GM19328 (cell line): ENCODE results near the gene FAM83B.
"Not testable (repeated sequence)": the region's sequence is repeated elsewhere in the genome, so short reads cannot be mapped to it uniquely, and the experiment has no call there.

Experiments
- ATAC-seq: cut with Tn5 transposase; IDR thresholded peaks from one replicate; pipeline ENCODE4 v1.9.1; 2021; ENCODE audit warnings: mild to moderate bottlenecking, moderate library complexity; ENCODE audit not compliant: unreplicated experiment

Gene FAM83B

GRCh38 chr6:54896302-54896701 is 49.7 kb downstream of the FAM83B start:
- no peak for ATAC-seq

GRCh38 chr6:54897462-54898189 is 51.1 kb downstream of the FAM83B start:
- ATAC-seq, result no peak

- no peak for ATAC-seq
These were observed 52.2 kb downstream of the FAM83B start for GRCh38 chr6:54898767-54899166.

DNA sequence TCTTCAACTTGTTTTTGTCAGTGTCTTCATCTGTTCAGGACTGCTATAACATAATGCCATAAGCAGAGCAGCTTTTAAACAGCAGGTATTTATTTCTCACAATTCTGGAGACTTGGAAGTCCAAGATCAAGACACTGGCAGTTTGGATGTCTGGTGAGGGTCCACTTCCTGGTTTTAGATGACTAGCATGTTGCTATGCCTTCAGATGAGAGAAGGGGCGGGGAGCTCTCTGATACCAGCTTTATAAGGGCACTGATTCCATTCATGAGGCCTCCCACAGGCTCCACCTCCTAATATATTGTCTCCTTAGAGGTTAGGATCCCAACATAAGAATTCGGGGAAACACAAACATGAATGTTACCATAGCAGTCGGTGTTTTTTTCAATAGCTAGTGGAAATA is 52.9 kb downstream of the FAM83B start:
- no peak for ATAC-seq

GRCh38 chr6:54899986-54900385 is 53.4 kb downstream of the FAM83B start:
- ATAC-seq, result no peak

- ATAC-seq, result no peak
These were observed 54.1 kb downstream of the FAM83B start for GRCh38 chr6:54900666-54901065.

DNA sequence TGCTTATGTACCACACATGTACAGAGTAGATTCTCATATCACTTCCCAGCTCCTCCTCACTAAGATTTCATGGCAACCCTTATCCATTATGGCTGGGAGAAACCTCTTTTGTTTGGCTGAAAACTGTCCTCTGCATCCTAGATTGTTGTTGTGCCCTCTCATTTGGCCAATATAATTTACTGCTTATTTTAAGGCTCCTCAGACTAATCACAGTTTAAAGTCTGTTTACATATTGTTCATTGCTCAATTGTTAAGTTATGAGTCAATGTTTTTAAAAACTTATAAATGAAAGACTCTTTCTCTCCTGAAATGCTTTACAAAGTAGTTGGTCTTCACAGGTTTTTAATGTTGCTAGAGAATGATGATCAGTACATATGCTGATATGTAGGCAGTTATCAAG is 57.3 kb downstream of the FAM83B start:
- no peak for ATAC-seq

DNA sequence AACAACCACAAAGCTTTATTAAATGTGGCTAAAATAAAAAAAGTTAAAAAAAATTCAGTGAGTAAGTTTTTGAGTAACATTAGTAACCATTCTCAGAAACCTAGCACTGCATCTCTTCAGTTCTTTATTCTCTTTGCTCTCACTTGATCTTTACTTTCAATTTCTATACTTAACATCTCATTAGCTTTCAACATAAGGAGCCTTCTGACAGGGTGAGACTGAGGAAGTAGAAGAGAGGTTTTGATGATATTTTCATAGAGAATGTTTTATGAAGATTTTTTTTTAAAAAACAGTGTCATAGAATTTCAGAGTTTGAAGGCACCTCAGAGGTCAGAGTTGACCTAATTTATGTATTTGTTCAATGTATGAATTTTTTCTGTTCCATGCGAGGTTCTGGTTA is 60.8 kb downstream of the FAM83B start:
- no peak for ATAC-seq

DNA sequence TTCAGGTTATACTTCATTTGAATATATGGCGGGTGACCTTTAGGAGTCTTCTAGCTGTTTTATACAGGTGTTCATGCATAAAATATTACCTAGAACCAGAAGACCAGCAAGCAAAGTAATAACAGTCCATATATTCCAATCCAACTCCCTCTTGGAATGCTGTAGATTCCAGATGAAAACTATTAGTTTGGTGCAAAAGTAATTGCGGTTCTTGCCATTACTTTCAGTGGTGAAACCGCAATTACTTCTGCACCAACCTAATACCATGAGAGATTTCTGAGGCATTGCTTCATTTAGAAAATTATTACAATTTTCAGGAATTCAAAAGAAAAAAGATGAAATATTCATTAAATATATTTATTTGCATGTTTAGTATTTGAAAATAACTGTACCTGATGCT is 62.6 kb downstream of the FAM83B start:
- ATAC-seq, result no peak

DNA sequence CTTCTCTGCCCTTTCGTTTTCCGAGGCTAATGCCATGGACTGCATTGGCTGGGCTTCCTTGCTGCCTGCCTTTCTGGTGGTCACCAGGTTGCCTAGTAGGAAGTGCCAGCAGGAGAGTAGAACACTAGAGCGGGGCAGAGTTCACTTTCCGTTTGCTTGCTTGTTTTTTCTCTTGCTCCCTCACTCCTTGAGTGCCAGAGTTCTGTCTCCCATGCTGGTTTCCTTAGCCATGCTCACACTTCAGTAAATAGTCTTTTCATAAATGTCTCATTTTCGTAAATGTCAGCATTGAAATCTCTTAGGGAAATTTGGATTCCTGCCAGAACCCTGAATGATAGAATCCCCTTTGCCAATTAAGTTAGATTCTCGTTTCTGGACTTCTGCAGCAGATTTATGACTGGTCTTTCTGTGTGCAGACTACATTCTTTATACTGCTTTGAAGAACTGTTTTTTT is 63.9 kb downstream of the FAM83B start:
- no peak for ATAC-seq

- no peak for ATAC-seq
These were observed 64.3 kb downstream of the FAM83B start for GRCh38 chr6:54910921-54911320.

DNA sequence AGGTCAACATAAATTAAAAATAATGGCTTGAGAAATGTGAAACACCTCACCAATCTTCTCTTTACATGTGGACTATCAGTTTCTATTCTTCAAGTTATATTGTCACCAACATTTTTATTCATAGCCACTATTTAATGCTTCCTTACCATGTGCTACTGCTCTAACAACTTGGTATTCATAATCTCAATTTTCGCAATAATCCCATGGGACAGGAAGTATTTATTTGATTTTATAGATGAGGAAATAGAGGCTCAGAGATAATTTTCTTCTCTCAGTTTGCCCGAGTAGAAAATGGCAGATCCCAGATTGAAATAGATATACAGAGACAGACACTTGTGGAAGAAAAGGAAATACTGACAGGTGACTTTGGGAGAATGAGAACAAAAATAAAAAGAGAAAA is 66.6 kb downstream of the FAM83B start:
- ATAC-seq, result no peak

- ATAC-seq, result no peak
These were observed 70.3 kb downstream of the FAM83B start for GRCh38 chr6:54916858-54917257.

GRCh38 chr6:54920628-54921027 is 74.1 kb downstream of the FAM83B start:
- ATAC-seq, result no peak

DNA sequence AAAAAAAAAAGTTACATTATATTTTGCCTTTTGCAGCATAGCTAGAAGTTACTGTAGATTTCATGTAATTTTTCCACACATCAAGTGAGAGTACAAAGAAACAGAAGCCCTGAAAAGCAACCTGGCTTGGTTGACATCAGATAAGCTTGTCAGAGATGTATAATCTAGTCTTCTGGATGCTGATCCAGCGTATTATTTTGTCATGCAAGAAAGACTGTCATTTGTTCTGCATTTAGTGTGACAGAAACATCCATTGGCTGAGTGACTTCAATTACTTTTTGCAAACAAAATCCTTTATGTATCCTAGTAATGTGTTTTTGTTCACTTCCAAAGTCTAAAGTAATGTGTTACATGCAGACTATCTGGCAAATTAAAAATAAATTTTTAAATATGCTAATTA is 75.3 kb downstream of the FAM83B start:
- no peak for ATAC-seq

- ATAC-seq, result no peak
These were observed 82.8 kb downstream of the FAM83B start for GRCh38 chr6:54929245-54929909.

DNA sequence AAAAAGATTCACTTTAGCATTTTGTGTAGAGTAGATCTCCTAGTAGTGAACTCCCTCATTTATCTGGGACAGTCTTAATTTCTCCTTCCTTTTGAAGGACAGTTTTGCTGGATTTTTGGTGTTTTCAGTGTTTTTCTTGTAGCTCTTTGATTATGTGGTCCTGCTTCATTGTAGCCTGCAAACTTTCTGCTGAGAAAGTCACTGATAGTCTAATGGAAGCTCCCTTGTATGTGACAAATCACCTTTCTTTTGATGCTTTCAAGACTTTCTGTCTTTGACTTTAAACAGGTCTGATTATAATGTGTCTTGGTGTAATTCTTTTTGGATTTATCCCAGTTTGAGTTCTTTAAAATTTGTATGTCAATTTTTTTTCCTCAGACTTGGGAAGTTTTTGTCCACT is 86.1 kb downstream of the FAM83B start:
- ATAC-seq, result no peak

GRCh38 chr6:54935739-54936138 is 89.2 kb downstream of the FAM83B start:
- no peak for ATAC-seq

GRCh38 chr6:54937371-54937770 is 90.8 kb downstream of the FAM83B start:
- no peak for ATAC-seq

DNA sequence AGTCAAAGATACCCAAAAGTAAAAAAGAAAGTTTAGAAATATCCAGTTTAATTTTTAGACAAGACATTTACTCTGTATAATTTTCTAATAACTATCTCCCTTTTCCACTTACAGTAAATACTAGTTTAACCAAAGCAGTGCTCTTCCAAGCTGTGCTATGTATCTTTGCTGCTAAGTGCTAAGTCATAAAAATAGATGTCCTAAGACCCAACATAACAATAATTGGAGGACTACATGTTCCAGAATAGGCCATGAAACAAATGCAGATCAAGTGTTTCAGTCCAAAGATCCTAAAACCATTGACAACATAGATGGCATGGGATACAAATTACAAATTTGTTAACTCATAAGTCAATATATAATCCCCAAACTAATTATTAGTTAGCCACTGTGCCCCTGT is 111.1 kb downstream of the FAM83B start:
- ATAC-seq, result no peak

- no peak for ATAC-seq
These were observed 111.9 kb downstream of the FAM83B start for GRCh38 chr6:54958446-54958845.

GRCh38 chr6:54959820-54960219 is 113.2 kb downstream of the FAM83B start:
- ATAC-seq, result no peak

DNA sequence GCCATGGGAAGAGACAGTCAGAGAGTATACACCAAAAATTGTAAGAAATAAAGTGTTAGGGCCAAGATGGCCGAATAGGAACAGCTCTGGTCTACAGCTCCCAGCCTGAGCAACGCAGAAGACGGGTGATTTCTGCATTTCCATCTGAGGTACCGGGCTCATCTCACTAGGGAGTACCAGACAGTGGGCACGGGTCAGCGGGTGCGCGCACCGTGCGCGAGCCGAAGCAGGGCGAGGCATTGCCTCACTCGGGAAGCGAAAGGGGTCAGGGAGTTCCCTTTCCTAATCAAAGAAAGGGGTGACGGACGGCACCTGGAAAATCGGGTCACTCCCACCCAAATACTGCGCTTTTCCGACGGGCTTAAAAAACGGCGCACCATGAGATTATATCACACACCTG is 114.8 kb downstream of the FAM83B start:
- not testable (repeated sequence) for ATAC-seq
